Measurements from ENCODE around the gene CC2D2A. TPM values are rescaled to one million over a fixed set of nuclear protein-coding genes. Genes with fewer than 3 reads are reported as not detected.
A peak's percentile ranks its signal among the peaks of the same experiment; 100 is the strongest.

The CC2D2A gene
- total RNA-seq (2021; ENCODE audit: unreplicated experiment) (3.6 TPM), Bru-seq, nascent RNA (percentile 39 among the genes with signal in this experiment), BruChase-seq, experiment 1, labeled RNA remaining after a 2-hour chase (percentile 31 among the genes with signal in this experiment), BruChase-seq, experiment 2, labeled RNA remaining after a 6-hour chase (percentile 36 among the genes with signal in this experiment)
- 2.3 TPM for polyA plus RNA-seq (2012; ENCODE audit: insufficient read length)
- long read RNA-seq, partial matches to known transcripts: 0 of 3 reads
- long read RNA-seq, other reads (novel, unspliced or antisense): 3 of 3 reads

DNA sequence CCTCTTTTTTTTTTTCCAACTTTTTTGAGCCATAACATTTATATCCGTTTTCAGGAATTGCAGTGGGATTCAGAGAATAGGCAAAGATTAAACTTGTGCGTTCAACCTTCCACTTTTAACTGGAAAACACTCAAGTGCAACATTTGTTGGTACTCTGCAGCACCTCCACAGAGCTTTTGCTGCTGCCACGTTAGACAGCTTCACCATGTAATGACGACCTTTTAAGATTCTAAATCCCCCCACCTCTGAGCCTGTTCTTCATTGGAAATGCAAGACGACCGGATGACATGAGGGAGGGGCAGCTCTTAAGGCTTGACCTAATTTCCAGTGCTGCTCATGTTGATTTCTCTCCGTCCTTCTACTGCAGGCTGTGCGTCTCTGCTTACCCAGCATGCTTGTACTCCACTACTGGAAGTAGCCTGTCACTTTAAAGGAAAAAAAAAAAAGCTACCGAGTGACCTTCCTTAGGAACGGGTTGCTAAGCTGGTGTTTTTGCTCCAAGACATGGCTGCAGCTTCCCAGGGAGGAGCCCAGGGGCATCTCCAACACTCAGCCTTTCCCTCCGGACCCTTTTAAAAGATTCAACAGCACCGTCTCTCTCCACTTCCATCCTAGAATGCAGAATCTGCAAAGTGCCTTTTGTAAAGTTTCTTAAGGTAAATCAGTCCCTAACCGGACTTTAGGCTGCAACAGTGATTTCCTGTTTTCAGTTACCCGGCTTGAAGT, at the start of gene CC2D2A:
CC2D2A (plus strand) TSS at position 481 of the 726 bp plus-strand sequence. CDS start 6,051 bp downstream, outside the sequence.
- Histone ChIP-seq H3K27me3 (ENCODE audit: control insufficient read depth, insufficient read depth, low read length) (no peaks in the 10 kb centered on the region), H3K4me1 (ENCODE audit: control insufficient read depth, insufficient read depth, low read length) (no peaks in the 10 kb centered on the region), H3K27ac (ENCODE audit: low read length) (no peak within 1 kb of the TSS), H3K9me3 (ENCODE audit: control insufficient read depth, insufficient read depth, low read depth, low read length) (no peaks in the 10 kb centered on the region), H3K36me3 (ENCODE audit: control insufficient read depth, insufficient read depth, low read length) (no peaks in the 10 kb centered on the region), H3K4me3 (ENCODE audit: low read depth in 2 of 2, low read length in 2 of 2) (peak within 1 kb of the TSS; percentile 25 to 29; a peak in 2 of 4 replicates)
- BruUV-seq (replicated peaks): no TSS peak
- TF ChIP-seq TCF7L2 (IDR thresholded peaks at IDR 0.05; ENCODE audit: low read depth, low read length) (no peak), POLR2AphosphoS5 (IDR thresholded peaks at IDR 0.05; ENCODE audit: low read depth, low read length) (no peak), SIN3A (IDR thresholded peaks at IDR 0.05; ENCODE audit: borderline replicate concordance, insufficient read depth, low read depth, low read length) (no peak)
- TF ChIP-seq, protein P1, sequence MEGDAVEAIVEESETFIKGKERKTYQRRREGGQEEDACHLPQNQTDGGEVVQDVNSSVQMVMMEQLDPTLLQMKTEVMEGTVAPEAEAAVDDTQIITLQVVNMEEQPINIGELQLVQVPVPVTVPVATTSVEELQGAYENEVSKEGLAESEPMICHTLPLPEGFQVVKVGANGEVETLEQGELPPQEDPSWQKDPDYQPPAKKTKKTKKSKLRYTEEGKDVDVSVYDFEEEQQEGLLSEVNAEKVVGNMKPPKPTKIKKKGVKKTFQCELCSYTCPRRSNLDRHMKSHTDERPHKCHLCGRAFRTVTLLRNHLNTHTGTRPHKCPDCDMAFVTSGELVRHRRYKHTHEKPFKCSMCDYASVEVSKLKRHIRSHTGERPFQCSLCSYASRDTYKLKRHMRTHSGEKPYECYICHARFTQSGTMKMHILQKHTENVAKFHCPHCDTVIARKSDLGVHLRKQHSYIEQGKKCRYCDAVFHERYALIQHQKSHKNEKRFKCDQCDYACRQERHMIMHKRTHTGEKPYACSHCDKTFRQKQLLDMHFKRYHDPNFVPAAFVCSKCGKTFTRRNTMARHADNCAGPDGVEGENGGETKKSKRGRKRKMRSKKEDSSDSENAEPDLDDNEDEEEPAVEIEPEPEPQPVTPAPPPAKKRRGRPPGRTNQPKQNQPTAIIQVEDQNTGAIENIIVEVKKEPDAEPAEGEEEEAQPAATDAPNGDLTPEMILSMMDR (IDR thresholded peaks at IDR 0.05): no peak
- TF ChIP-seq, protein P2, sequence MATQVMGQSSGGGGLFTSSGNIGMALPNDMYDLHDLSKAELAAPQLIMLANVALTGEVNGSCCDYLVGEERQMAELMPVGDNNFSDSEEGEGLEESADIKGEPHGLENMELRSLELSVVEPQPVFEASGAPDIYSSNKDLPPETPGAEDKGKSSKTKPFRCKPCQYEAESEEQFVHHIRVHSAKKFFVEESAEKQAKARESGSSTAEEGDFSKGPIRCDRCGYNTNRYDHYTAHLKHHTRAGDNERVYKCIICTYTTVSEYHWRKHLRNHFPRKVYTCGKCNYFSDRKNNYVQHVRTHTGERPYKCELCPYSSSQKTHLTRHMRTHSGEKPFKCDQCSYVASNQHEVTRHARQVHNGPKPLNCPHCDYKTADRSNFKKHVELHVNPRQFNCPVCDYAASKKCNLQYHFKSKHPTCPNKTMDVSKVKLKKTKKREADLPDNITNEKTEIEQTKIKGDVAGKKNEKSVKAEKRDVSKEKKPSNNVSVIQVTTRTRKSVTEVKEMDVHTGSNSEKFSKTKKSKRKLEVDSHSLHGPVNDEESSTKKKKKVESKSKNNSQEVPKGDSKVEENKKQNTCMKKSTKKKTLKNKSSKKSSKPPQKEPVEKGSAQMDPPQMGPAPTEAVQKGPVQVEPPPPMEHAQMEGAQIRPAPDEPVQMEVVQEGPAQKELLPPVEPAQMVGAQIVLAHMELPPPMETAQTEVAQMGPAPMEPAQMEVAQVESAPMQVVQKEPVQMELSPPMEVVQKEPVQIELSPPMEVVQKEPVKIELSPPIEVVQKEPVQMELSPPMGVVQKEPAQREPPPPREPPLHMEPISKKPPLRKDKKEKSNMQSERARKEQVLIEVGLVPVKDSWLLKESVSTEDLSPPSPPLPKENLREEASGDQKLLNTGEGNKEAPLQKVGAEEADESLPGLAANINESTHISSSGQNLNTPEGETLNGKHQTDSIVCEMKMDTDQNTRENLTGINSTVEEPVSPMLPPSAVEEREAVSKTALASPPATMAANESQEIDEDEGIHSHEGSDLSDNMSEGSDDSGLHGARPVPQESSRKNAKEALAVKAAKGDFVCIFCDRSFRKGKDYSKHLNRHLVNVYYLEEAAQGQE (IDR thresholded peaks at IDR 0.05; ENCODE audit: insufficient read depth in 1 of 2, low read depth in 2 of 2, low read length in 1 of 2): no peak
- DNase-seq (ENCODE audit: low read depth, low spot score) (no peak), ATAC-seq (no peak)
- CTCF ChIA-PET: no interaction called here
- in situ Hi-C loops (cut with HindIII; ENCODE audit: low pct_unique_long_range_greater_than_20kb, low sequenced_read_pairs): no loop called here
- intact Hi-C loops (cut with micrococcal nuclease; ENCODE audit: unreplicated experiment): no loop called here
- POLR2A ChIA-PET: no interaction called here

- no peaks in the 10 kb centered on the region for H3K9me3 ChIP-seq (ENCODE audit: control insufficient read depth, insufficient read depth, low read depth, low read length)
- H3K27ac ChIP-seq (ENCODE audit: low read length): no peak overlapping the region
- H3K4me3 ChIP-seq (ENCODE audit: low read depth in 2 of 2, low read length in 2 of 2): no peak overlapping the region
- in situ Hi-C loops (cut with HindIII; ENCODE audit: low pct_unique_long_range_greater_than_20kb, low sequenced_read_pairs): no loop called here
- ChIA-PET CTCF (no interaction called here), POLR2A (no interaction called here)
- TF ChIP-seq POLR2AphosphoS5 (IDR thresholded peaks at IDR 0.05; ENCODE audit: low read depth, low read length) (no peak), TCF7L2 (IDR thresholded peaks at IDR 0.05; ENCODE audit: low read depth, low read length) (no peak), SIN3A (IDR thresholded peaks at IDR 0.05; ENCODE audit: borderline replicate concordance, insufficient read depth, low read depth, low read length) (no peak)
- TF ChIP-seq, protein P2 (IDR thresholded peaks at IDR 0.05; ENCODE audit: insufficient read depth in 1 of 2, low read depth in 2 of 2, low read length in 1 of 2): no peak
- no peaks in the 10 kb centered on the region for H3K4me1 ChIP-seq (ENCODE audit: control insufficient read depth, insufficient read depth, low read length)
- no peak for ATAC-seq
- intact Hi-C loops (cut with micrococcal nuclease; ENCODE audit: unreplicated experiment): no loop called here
- H3K36me3 ChIP-seq (ENCODE audit: control insufficient read depth, insufficient read depth, low read length): no peaks in the 10 kb centered on the region
- BruUV-seq (replicated peaks): no TSS peak
- H3K27me3 ChIP-seq (ENCODE audit: control insufficient read depth, insufficient read depth, low read length): no peaks in the 10 kb centered on the region
- DNase-seq (ENCODE audit: low read depth, low spot score): no peak
These were observed 49.0 kb upstream of the CC2D2A start for GRCh38 chr4:15420642-15421041.

Measured in Panc1 (cell line).